Glutamatergic neuron (in vitro differentiated cells): ENCODE results near the gene TWF2. TPM values are rescaled to one million over a fixed set of nuclear protein-coding genes. Genes with fewer than 3 reads are reported as not detected.

Source experiments
- DNase-seq: peaks from one replicate; pipeline ENCODE4 v3.0.0; 2022
- H3K27ac Mint-ChIP-seq: one replicate; pipeline ENCODE4 v1.8.0; 2020; ENCODE audit warnings: mild to moderate bottlenecking, mixed read lengths, inconsistent platforms; ENCODE audit not compliant: unreplicated experiment
- H3K27me3 Mint-ChIP-seq: one replicate; pipeline ENCODE4 v1.8.0; 2020; ENCODE audit warnings: mild to moderate bottlenecking, moderate library complexity, mixed read lengths, inconsistent platforms; ENCODE audit not compliant: unreplicated experiment
- H3K36me3 Mint-ChIP-seq: one replicate; pipeline ENCODE4 v1.8.0; 2020; ENCODE audit warnings: mild to moderate bottlenecking, mixed read lengths, inconsistent platforms; ENCODE audit not compliant: unreplicated experiment
- H3K4me1 Mint-ChIP-seq: one replicate; pipeline ENCODE4 v1.8.0; 2020; ENCODE audit warnings: mild to moderate bottlenecking, low read depth, mixed read lengths, inconsistent platforms; ENCODE audit not compliant: unreplicated experiment
- H3K4me3 Mint-ChIP-seq: one replicate; pipeline ENCODE4 v1.8.0; 2020; ENCODE audit warnings: mild to moderate bottlenecking, mixed read lengths, inconsistent platforms; ENCODE audit not compliant: unreplicated experiment
- H3K9me3 Mint-ChIP-seq: one replicate; pipeline ENCODE4 v1.8.0; 2020; ENCODE audit warnings: mild to moderate bottlenecking, moderate library complexity, mixed read lengths, inconsistent platforms; ENCODE audit not compliant: unreplicated experiment
- total RNA-seq: library from RNA; stranded (reverse); fragmentation: NEBNext Ultra II Directional; extraction: Animal tissue kit (Norgen Biotek cat#: 25700); gene quantifications from one replicate; pipeline ENCODE4 v1.2.1, GENCODE V29; 2021; ENCODE audit not compliant: unreplicated experiment
- TF ChIP-seq, protein P1 (sequence below): fragments of 200-600 bp; sonication (generic); IDR thresholded peaks from one replicate; pipeline ENCODE4 v1.5.0; 2021; ENCODE audit not compliant: partially characterized antibody, unreplicated experiment

TWF2 gene
- total RNA-seq, 1 donor from 2014 or later, result 45.5 TPM

- peak; percentile 79 for DNase-seq
- TF ChIP-seq, protein P1, sequence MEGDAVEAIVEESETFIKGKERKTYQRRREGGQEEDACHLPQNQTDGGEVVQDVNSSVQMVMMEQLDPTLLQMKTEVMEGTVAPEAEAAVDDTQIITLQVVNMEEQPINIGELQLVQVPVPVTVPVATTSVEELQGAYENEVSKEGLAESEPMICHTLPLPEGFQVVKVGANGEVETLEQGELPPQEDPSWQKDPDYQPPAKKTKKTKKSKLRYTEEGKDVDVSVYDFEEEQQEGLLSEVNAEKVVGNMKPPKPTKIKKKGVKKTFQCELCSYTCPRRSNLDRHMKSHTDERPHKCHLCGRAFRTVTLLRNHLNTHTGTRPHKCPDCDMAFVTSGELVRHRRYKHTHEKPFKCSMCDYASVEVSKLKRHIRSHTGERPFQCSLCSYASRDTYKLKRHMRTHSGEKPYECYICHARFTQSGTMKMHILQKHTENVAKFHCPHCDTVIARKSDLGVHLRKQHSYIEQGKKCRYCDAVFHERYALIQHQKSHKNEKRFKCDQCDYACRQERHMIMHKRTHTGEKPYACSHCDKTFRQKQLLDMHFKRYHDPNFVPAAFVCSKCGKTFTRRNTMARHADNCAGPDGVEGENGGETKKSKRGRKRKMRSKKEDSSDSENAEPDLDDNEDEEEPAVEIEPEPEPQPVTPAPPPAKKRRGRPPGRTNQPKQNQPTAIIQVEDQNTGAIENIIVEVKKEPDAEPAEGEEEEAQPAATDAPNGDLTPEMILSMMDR, result peak; percentile 92
Observed at GRCh38 chr3:52231502-52232278, 7.3 kb downstream of the TWF2 start.

DNA sequence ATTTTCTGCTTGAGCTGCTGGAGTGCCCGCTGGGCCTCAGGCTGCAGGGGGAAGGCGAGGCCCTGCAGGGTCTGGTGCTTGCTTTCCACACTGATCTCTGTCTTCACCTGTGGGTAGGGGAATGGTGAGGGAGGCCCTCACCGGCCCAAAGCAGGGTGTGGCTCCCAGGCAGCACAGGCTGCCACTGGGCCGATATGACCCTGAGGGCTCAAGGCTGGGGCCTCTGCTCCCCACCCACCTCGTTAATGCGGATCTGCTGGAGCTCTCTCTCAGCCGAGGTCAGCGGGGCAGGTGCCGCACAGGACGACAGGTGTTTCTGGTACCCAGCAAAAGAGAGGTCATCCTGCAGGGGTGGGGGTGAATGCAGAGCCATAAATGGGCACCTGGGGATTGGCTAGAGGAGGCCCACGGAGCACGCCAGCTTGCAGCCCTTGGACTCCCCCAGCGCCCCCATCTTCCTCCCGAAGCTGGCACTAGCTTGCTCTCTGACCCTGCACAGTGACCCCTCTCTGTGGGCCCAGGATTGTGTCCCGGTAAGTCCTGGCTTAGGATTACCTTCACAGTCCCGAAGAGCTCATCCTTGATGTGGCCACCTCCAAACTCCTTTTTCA, 8.0 kb downstream of the TWF2 start:
- H3K4me3 Mint-ChIP-seq, result no peak overlapping the region
- no peak for DNase-seq
- H3K27me3 Mint-ChIP-seq, result peaks cover 13% of the 10 kb centered on the region
- no peaks in the 10 kb centered on the region for H3K36me3 Mint-ChIP-seq
- peaks cover 16% of the 10 kb centered on the region for H3K4me1 Mint-ChIP-seq
- peaks cover 5% of the 10 kb centered on the region for H3K9me3 Mint-ChIP-seq
- H3K27ac Mint-ChIP-seq, result no peak overlapping the region
- TF ChIP-seq, protein P1, result no peak

More at GRCh38 chr3:52231502-52232278, 7.3 kb downstream of the TWF2 start:
- H3K27me3 Mint-ChIP-seq, result peaks cover 11% of the 10 kb centered on the region
- H3K9me3 Mint-ChIP-seq, result peaks cover 2% of the 10 kb centered on the region
- H3K36me3 Mint-ChIP-seq, result no peaks in the 10 kb centered on the region
- peaks cover 14% of the 10 kb centered on the region for H3K4me1 Mint-ChIP-seq
- H3K4me3 Mint-ChIP-seq, result peak overlapping the region; percentile 63
- H3K27ac Mint-ChIP-seq, result peak overlapping the region; percentile 92

DNA sequence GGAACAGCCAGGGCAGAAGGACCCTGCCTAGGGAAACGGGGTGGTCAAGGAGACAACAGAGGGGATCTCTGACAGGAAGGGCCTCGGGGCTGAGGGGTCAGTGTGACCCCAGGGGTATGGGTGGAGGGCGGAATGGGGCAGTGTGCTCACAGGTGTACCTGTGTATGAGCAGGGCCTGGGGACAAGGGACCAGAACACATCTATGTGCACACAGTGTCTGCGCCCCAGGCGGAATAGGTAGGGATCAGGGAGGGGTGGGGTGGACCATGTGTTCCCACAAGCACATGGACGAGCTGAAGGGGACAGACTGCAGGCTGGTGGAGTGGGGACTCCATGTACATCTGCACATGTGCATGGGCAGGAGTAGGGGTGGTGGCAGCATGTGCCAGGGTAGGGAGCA, 8.5 kb downstream of the TWF2 start:
- Mint-ChIP-seq H3K9me3 (peaks cover 5% of the 10 kb centered on the region), H3K27ac (no peak overlapping the region), H3K4me3 (no peak overlapping the region), H3K36me3 (no peaks in the 10 kb centered on the region), H3K4me1 (peaks cover 16% of the 10 kb centered on the region), H3K27me3 (peaks cover 13% of the 10 kb centered on the region)
- no peak for DNase-seq
- TF ChIP-seq, protein P1, result no peak

- peaks cover 15% of the 10 kb centered on the region for H3K4me1 Mint-ChIP-seq
- H3K4me3 Mint-ChIP-seq, result no peak overlapping the region
- H3K9me3 Mint-ChIP-seq, result peaks cover 5% of the 10 kb centered on the region
- TF ChIP-seq, protein P1, result no peak
- H3K27me3 Mint-ChIP-seq, result peaks cover 13% of the 10 kb centered on the region
- no peak overlapping the region for H3K27ac Mint-ChIP-seq
- H3K36me3 Mint-ChIP-seq, result no peaks in the 10 kb centered on the region
- DNase-seq, result no peak
Observed at GRCh38 chr3:52229656-52230055, 9.3 kb downstream of the TWF2 start.

GRCh38 chr3:52228751-52229291, 10.1 kb downstream of the TWF2 start:
- no peak overlapping the region for H3K4me3 Mint-ChIP-seq
- no peak overlapping the region for H3K27ac Mint-ChIP-seq
- TF ChIP-seq, protein P1, result no peak
- peaks cover 15% of the 10 kb centered on the region for H3K27me3 Mint-ChIP-seq
- H3K36me3 Mint-ChIP-seq, result no peaks in the 10 kb centered on the region
- H3K4me1 Mint-ChIP-seq, result peaks cover 12% of the 10 kb centered on the region
- H3K9me3 Mint-ChIP-seq, result peaks cover 5% of the 10 kb centered on the region
- DNase-seq, result no peak
